ENCODE data around the gene GCNT1. TPM values are rescaled to one million over a fixed set of nuclear protein-coding genes. Genes with fewer than 3 reads are reported as not detected.
A peak's percentile ranks its signal among the peaks of the same experiment; 100 is the strongest.
"Not testable (repeated sequence)": the region's sequence is repeated elsewhere in the genome, so short reads cannot be mapped to it uniquely, and the experiment has no call there.

The GCNT1 gene
- total RNA-seq, 1 donor from 2014 or later = 6.9 TPM

- DNase-seq (ENCODE audit: low spot score in 2 of 2) (no peak), FAIRE-seq (no peak)
These were observed 17.2 kb upstream of the GCNT1 start for GRCh38 chr9:76441551-76442322.

- FAIRE-seq (no peak), DNase-seq (ENCODE audit: low spot score in 2 of 2) (no peak)
These were observed 15.1 kb upstream of the GCNT1 start for GRCh38 chr9:76443887-76444286.

- FAIRE-seq (no peak), DNase-seq (ENCODE audit: low spot score in 2 of 2) (no peak)
These were observed 14.6 kb upstream of the GCNT1 start for GRCh38 chr9:76444322-76444929.

- FAIRE-seq (no peak), DNase-seq (ENCODE audit: low spot score in 2 of 2) (no peak)
These were observed 13.0 kb upstream of the GCNT1 start for GRCh38 chr9:76445976-76446375.

GRCh38 chr9:76448501-76448900 is 10.5 kb upstream of the GCNT1 start:
- DNase-seq (ENCODE audit: low spot score in 2 of 2) = no peak

GRCh38 chr9:76451234-76451633 is 7.7 kb upstream of the GCNT1 start:
- FAIRE-seq = no peak
- DNase-seq (ENCODE audit: low spot score in 2 of 2) = no peak

More at GRCh38 chr9:76448501-76448900, 10.5 kb upstream of the GCNT1 start:
- no peak for FAIRE-seq

GRCh38 chr9:76452839-76453238 is 6.1 kb upstream of the GCNT1 start:
- DNase-seq (ENCODE audit: low spot score in 2 of 2) (no peak), FAIRE-seq (no peak)

- FAIRE-seq (no peak), DNase-seq (ENCODE audit: low spot score in 2 of 2) (no peak)
These were observed 5.2 kb upstream of the GCNT1 start for GRCh38 chr9:76453785-76454184.

- no peak for FAIRE-seq
- DNase-seq (ENCODE audit: low spot score in 2 of 2) = no peak
These were observed 4.7 kb upstream of the GCNT1 start for GRCh38 chr9:76454311-76454710.

GRCh38 chr9:76456202-76456926 is 2.6 kb upstream of the GCNT1 start:
- DNase-seq (ENCODE audit: low spot score in 2 of 2) (no peak), FAIRE-seq (no peak)

GRCh38 chr9:76459694-76460635 is 983 bp downstream of the GCNT1 start:
- FAIRE-seq (no peak), DNase-seq (ENCODE audit: low spot score in 2 of 2) (peak; percentile 27 to 34)

- DNase-seq (ENCODE audit: low spot score in 2 of 2) = no peak
- no peak for FAIRE-seq
These were observed 3.1 kb downstream of the GCNT1 start for GRCh38 chr9:76462126-76462525.

GRCh38 chr9:76463211-76463610 is 4.2 kb downstream of the GCNT1 start:
- no peak for DNase-seq (ENCODE audit: low spot score in 2 of 2)
- FAIRE-seq = no peak

GRCh38 chr9:76464706-76465105 is 5.7 kb downstream of the GCNT1 start:
- DNase-seq (ENCODE audit: low spot score in 2 of 2) = no peak

GRCh38 chr9:76465442-76466298 is 6.7 kb downstream of the GCNT1 start:
- FAIRE-seq (no peak), DNase-seq (ENCODE audit: low spot score in 2 of 2) (no peak)

More at GRCh38 chr9:76464706-76465105, 5.7 kb downstream of the GCNT1 start:
- FAIRE-seq = no peak

- no peak for DNase-seq (ENCODE audit: low spot score in 2 of 2)
- no peak for FAIRE-seq
These were observed 7.3 kb downstream of the GCNT1 start for GRCh38 chr9:76466299-76466605.

GRCh38 chr9:76474419-76474818 is 15.4 kb downstream of the GCNT1 start:
- FAIRE-seq (no peak), DNase-seq (ENCODE audit: low spot score in 2 of 2) (no peak)

GRCh38 chr9:76475686-76476085 is 16.7 kb downstream of the GCNT1 start:
- FAIRE-seq = no peak

GRCh38 chr9:76477818-76478217 is 18.8 kb downstream of the GCNT1 start:
- DNase-seq (ENCODE audit: low spot score in 2 of 2); FAIRE-seq: not testable (repeated sequence)

More at GRCh38 chr9:76475686-76476085, 16.7 kb downstream of the GCNT1 start:
- DNase-seq (ENCODE audit: low spot score in 2 of 2) = no peak
